ENCODE results near the gene CNN2.

Gene CNN2

DNA sequence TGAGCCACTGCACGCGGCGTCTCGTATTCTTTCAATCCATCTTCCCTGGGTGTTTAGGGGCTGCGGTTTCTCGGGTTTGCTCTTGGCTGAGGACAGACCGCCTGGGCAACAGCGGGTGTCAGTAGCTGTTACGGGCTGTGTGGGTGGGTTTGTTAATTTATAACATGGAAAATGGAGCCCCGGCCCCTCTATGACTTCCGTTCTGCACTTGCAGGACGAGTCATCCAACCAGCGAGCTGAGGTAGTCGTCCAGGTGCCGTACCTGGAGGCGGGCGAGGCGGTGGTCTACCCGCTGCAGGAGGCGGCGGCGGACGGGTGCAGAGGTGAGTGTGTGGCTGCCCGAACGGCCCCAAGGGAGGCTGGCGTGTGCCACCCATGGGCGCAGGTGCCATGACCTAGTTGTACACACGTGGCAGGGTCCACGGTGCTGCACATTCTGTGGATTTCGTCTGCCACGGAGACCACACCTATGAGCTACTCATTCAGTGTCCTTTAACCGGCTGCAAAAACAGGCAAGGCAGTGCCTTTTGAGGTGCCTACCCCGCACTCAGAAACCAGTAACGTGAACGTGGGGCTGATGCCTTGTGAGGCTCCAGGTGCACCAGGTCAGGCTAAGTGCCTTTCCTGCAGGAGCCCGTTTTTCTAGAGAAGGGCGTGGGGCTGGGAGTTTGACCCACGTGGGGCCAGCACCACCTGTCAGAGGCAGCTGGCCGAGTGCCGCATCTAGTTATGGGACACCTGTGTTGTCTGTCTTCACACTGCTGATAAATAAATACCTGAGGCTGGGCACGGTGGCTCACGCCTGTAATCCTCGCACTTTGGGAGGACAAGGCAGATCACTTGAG, 57.8 kb downstream of the CNN2 start:
- no peak for FAIRE-seq

DNA sequence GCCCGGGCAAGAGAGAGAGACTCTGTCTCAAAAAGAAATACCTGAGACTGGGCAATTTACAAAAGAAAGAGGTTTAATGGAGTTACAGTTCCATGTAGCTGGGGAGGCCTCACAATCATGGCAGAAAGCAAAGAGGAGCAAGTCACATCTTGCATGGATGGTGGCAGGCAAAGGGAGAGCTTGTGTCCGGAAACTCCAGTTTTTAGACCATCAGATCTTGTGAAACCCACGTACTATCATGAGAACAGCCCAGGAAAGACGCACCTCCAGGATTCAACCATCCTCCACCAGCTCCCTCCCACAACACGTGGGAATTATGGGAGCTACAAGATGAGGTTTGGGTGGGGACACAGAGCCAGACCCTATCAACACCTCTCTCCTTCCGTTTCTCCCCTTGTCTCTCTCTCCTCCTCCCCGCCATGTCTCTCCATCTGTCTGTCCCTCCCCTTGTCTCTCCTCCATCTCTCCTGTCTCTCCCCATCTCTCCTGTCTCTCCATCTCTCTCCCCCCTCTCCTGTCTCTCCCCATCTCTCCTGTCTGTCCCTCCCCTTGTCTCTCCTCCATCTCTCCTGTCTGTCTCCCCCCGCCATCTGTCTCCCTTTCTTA, 58.7 kb downstream of the CNN2 start:
- no peak for FAIRE-seq

DNA sequence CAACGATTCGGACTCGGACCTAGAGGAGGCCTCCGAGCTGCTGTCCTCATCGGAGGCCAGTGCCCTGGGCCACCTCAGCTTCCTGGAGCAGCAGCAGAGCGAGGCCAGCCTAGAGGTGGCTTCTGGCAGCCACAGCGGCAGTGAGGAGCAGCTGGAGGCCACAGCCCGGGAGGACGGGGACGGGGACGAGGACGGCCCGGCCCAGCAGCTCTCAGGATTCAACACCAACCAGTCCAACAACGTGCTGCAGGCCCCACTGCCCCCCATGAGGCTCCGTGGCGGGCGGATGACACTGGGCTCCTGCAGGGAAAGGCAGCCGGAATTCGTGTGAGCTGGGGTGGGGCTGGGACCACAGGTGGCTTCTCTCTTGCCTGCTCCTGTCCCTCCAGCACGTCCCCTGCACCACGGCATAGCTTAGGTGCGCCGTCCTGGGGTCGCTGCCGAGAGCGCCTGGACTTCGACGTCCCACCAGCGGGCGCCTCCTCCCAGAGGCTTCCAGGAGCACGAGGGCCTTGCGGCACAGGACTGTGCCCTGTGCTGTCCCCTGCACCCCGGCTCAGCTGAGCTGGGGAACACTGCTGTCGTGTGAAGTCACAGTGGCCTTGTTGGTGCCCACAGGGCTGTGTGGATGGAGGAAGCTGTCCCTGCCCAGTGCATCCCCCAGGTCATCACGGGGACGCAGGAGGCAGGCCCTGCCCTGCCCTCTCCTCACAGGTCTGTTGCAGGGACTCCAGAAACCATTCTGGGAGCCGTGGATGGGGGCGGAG, 59.5 kb downstream of the CNN2 start:
- no peak for FAIRE-seq

DNA sequence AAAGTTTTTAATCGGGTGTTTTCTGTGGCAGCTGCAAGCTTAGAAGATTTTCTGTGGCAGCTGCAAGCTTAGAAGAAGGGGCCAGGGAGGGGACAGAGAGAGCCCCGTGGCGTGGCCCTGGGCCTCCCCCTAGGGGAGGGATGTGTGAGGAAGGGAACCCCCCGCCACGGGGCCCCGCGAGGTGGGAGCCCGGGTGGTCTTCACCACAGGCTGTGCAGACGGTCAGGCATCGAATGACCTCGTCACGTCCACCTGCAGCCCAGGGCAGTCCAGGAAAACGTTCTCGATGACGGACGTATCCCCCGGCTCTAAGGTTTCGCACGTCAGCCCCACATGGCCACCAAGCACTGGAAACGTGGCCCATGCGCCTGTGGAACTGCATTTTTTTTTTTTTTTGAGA, 60.2 kb downstream of the CNN2 start:
- no peak for FAIRE-seq

DNA sequence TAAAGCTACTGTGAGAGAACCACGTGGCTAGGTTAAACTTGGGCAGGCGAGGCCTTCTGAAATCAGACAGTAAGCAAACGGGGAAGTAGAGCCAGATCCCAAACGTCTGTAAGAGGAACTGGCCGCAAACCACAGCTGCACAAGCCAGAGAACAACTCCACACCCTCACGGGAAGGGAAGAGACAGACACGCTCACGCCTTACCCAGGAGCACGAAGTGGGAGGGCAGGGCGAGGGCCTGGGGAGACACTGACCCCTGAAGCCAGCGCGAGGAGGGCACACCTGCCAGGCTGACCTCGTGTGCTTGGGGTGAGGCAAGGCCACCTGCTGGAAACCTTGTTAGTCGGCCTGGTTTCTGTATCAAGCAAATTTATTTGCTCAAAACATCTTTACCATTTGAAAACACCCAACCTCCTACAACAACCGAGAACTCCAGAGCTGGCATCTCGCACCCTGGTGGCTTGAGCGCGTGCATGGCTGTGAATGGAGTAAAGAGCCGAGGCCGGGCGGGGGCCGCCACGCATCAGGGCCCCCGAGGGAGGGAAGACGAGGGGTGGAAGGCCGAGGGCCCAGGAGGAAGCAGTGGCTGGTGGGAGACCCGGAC, 61.5 kb downstream of the CNN2 start:
- FAIRE-seq = no peak

DNA sequence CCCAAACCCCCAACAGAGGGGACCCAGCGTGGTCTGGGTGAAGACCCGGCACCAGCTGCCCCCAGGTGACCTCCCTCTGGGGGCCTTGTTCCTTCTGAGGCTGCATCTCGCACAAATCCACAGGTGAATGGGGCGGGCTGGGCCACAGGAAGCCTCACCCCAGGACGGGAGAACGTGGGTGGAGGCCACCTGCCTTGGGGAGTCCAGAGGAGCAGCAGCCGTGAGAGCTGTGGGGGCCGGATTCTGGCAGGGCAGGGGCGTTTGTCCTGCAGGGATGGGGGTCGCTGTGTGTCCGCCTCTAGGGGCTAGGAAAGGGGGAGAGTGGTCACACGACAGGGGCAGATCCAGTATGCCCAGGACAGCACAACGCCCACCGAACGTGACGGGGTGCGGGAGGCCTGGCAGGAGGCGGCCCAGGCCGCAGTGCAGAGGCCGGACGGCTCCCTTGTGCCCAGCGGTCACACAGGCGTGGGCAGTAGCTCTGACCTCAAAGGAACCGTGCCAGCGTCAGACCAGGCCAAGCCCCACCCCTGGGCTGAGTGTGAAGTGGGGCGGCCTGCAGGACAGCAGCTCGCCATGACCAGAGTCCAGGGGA, 62.1 kb downstream of the CNN2 start:
- FAIRE-seq = no peak

All from endometrium (tissue), 2 donors.